KBM-7 (cell line): Measurements from ENCODE around the gene SASH3.

Experiments used
- DNase-seq: peaks from one replicate; pipeline ENCODE4 v3.0.0-alpha.2; 2015
- in situ Hi-C: fragments of 300-500 bp; cut with MboI; formaldehyde crosslinking; loops from 2 replicates; pipeline ENCODE4 v1.14.3; 2020; ENCODE audit warnings: low sequenced_read_pairs, low pct_unique_long_range_greater_than_20kb, mixed read lengths

SASH3 gene

GRCh38 chrX:129833153-129833990 lies 53.6 kb downstream of the SASH3 start:
- in situ Hi-C loops: no loop called here
- no peak for DNase-seq

DNA sequence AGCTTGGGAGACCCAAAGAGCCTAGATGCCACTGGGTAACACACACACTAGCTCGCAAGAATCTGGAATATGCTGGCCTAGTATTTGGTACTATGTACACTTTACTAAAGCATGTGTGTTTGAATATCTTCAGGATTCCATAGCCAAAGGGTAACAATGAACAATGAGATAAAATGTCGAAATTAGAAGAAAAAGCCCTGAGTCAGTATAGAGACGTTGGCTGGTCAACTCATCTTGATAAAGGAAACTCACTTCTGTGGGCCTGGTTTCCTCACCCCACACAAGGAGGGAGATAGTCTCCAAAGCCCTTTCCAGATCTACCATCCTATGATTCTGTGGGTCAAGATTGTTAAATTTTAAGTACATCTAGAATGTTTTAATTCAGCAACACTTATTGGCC lies 57.1 kb downstream of the SASH3 start:
- no peak for DNase-seq
- in situ Hi-C loops: no loop called here

DNA sequence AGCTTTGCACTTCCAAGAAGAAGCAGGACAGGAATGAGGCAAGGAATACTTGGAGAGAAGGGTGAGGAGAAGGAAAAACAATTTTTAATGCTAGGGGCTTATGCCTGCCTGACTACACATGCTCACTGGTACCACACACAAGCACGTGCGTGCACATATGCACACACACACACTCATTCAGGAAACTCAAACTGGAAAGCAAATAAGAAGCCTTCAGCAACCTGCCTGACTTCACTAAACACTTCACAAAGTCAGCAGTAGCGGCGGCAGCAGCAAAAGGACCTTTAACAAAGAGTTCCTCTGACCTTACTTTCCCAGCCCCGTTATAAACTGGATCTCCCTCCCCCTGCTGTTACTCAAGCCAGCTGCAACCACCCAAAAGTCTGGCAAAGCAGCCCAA lies 60.6 kb downstream of the SASH3 start:
- DNase-seq: no peak
- in situ Hi-C loops: no loop called here

DNA sequence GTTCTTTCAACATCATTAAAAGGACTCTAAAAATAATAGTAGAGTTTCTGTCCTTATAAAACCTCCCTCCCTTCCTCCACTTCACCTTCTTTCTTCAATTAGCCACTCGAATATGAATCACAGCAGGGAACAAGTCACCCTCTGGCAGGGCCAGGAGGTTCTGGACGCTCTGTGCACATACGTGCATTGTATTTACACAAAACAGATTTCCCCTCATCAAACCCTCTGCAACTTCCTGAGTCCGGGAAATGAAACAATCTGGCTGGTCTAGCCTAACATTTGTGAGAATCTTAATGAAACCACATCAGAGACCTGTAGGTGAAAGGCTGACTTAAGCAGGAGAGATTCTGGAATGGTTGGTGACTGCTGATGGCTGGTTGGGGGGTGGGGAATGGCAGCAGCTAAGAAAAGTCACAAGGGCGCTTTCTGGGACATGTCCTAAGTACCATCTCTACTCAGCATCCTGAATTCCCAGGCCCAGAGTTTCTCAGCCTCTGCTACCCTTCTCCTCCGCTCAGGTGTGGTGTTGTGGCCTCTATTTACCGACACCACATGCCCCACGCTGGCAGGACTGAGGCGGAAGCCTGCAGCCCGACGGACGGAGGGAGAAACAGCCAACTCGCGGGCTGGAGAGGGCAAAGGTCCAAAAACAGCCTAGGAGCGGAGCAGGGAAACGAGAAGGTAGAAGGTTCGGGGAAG lies 62.9 kb downstream of the SASH3 start:
- DNase-seq: peak; percentile 43
- in situ Hi-C loops: no loop called here

DNA sequence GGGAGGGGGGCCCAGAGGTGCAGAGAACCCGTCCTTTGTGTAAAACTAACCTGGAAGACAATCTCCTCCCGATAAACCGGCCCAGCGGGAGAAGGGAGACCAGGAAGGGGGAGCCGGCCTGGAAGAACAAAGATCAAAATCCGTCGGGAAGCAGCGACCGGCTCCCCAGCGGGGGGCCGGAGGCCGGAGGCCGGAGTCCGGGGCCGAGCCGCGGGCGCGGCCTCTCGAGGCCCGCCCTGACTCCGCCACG lies 63.4 kb downstream of the SASH3 start:
- DNase-seq: no peak
- in situ Hi-C loops: no loop called here

- DNase-seq: peak; percentile 97
Measured at GRCh38 chrX:129843459-129844306, 63.9 kb downstream of the SASH3 start, which contains the start of gene ZDHHC9. Gene ZDHHC9, minus strand, starts transcription at chrX:129843886. Its CDS starts 1,941 bp downstream, at chrX:129841945.

More at GRCh38 chrX:129843459-129844306, 63.9 kb downstream of the SASH3 start, which contains the start of gene ZDHHC9:
- in situ Hi-C loops: no loop called here
